T-helper 9 cell (primary cell): ENCODE results near the gene GNAS.
"Not testable (repeated sequence)": the region's sequence is repeated elsewhere in the genome, so short reads cannot be mapped to it uniquely, and the experiment has no call there.

ENCODE experiments used
- DNase-seq: peaks from one replicate; pipeline ENCODE4 v3.0.0-alpha.2; 2020

The GNAS gene

GRCh38 chr20:58941471-58941870 is 89.0 kb downstream of the GNAS start:
- DNase-seq, result no peak

GRCh38 chr20:58942549-58942948 is 90.0 kb downstream of the GNAS start:
- no peak for DNase-seq

DNA sequence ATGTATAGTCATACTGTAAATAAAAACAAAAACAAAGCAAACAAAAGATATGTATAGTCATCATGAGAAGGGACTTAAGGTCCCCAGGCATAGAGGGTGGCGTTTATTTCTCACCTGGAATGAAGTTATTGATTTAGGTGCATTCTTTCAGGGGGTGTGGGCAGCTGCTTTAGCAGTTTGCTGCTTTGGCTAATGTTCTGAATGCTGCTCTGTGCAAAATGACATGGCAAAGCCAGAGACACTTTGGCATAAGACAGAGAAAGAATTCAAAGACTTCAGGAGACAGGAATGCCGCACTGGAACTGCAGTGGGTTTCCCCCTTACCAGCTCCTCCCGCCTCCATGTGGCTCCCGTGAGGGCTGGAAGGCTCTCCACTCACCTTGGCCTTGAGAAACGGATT is 92.1 kb downstream of the GNAS start:
- no peak for DNase-seq

DNA sequence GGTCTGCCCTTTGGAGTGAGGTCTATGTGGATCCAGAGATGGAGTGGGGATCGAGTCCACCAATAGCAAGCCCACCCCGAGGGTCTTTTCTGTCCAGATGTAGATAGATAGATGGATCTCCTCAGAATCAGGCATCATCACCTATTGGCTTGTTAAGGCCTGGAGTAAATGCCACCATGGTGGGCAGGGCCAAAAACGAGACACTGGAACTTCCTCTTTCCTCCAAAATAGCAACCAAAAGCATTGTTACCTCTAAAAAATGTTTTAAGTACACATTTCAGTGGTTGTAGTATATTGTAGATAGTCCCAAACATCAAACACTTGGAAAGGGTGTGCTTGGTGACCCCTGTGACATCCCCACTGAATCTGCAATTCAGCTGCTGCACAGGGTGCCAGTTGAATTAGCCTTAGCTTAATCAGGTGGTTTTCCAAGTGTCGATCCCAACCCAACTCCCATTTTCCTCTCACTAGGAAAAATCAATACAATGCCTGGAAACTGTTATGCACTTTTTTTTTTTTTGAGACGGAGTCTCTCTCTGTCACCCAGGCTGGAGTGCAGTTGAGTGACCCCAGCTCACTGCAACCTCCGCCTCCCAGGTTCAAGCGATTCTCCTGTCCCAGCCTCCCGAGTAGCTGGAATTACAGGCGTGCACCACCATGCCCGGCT is 93.6 kb downstream of the GNAS start:
- no peak for DNase-seq

DNA sequence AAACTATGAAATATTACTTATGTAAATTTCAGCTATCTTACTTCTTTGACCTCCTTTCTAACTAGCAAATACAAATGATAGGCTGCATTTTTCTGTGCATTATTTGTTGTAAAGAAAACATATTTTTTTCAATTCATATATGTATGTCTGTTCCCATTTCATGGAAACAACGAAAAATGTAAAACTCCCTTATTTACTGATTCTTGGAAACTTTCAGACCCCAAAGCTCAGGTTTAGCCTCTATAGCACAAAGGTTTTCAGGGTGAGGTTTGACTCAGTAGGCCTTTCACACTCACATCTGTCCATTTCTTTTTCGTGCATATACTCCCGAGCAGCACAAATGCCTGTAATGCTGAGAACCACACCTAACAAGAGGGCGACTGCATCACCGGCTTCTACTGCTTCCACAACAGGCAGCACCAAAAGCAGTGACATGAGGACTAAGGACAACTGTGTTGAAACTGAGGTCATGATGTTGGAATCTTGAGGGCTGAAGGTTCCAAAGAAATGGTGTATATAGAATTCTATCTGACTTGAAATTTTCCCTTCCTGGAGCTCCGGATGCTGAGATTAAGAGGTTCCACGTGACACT is 95.4 kb downstream of the GNAS start:
- DNase-seq, result not testable (repeated sequence)

DNA sequence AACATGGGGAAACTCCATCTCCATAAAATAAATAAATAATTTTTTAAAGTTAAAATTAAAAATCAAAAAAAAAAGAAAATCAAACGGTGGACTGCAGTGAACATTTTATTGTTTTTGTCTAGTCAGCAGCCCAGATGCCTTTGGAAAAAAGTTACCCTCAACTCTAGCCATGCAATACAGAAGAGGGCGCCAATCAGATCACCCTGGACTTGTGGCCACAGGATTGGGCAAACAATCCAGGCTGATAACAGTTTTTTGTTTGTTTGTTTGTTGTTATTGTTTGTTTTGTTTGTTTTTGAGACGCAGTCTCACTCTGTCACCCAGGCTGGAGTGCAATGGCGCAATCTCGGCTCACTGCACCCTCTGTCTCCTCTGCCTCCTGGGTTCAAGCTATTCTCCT is 98.1 kb downstream of the GNAS start:
- DNase-seq, result no peak

- DNase-seq, result no peak
Measured at GRCh38 chr20:58953050-58953449, 100.5 kb downstream of the GNAS start.

GRCh38 chr20:58956078-58956477 is 103.6 kb downstream of the GNAS start:
- no peak for DNase-seq

- no peak for DNase-seq
Measured at GRCh38 chr20:58959652-58960051, 107.1 kb downstream of the GNAS start.
